HepG2 (cell line): Measurements from ENCODE around the gene TOP1. TPM values are rescaled to one million over a fixed set of nuclear protein-coding genes. Genes with fewer than 3 reads are reported as not detected.

Experiments
- ATF4 ChIP-seq, 2 experiments: fragments of 450-650 bp in 1 of 2; sonication (generic) in 1 of 2; formaldehyde crosslinking; IDR thresholded peaks; 2 replicates each; pipeline versions ENCODE4 v1.5.0 to v1.8.0; 2020 to 2022; ENCODE audit warnings: mild to moderate bottlenecking in 1 of 2, missing genetic modification reagents in 1 of 2
- E2F1 ChIP-seq: sonication (generic); formaldehyde crosslinking; IDR thresholded peaks from 2 replicates; pipeline ENCODE4 v1.5.0; 2020; ENCODE audit warnings: missing genetic modification reagents
- ELK4 ChIP-seq: sonication (generic); formaldehyde crosslinking; IDR thresholded peaks from 2 replicates; pipeline ENCODE4 v1.9.0; 2021; ENCODE audit warnings: missing genetic modification reagents, borderline replicate concordance
- GLI4 ChIP-seq: sonication (generic); formaldehyde crosslinking; IDR thresholded peaks from 2 replicates; pipeline ENCODE4 v1.5.1; 2020; ENCODE audit warnings: missing genetic modification reagents, mild to moderate bottlenecking, moderate library complexity, borderline replicate concordance
- KMT2A ChIP-seq: sonication (generic); formaldehyde crosslinking; IDR thresholded peaks from 2 replicates; pipeline ENCODE4 v1.4.0; 2020; ENCODE audit warnings: missing genetic modification reagents
- MAF1 ChIP-seq: sonication (generic); formaldehyde crosslinking; IDR thresholded peaks from 2 replicates; pipeline ENCODE4 v1.5.0; 2020; ENCODE audit warnings: missing genetic modification reagents, borderline replicate concordance
- MLX ChIP-seq: IDR thresholded peaks from 2 replicates; pipeline ENCODE4 v1.6.1; 2016
- MNT ChIP-seq: fragments of 450-650 bp; IDR thresholded peaks from 2 replicates; pipeline ENCODE4 v1.6.1; 2016
- MYNN ChIP-seq: sonication (generic); formaldehyde crosslinking; IDR thresholded peaks from 2 replicates; pipeline ENCODE4 v1.4.0; 2020; ENCODE audit warnings: mild to moderate bottlenecking, low read depth, missing genetic modification reagents
- RARA ChIP-seq: IDR thresholded peaks from 2 replicates; pipeline ENCODE4 v1.6.1; 2016; ENCODE audit warnings: missing genetic modification reagents, missing compliant biosample characterization
- RNF2 ChIP-seq: fragments of 450-650 bp; conservative IDR thresholded peaks from 2 replicates; pipeline ENCODE4 v1.6.1; 2016; ENCODE audit warnings: low read depth
- SIN3B ChIP-seq: fragments of 150-350 bp; IDR thresholded peaks from 2 replicates; pipeline ENCODE4 v1.6.1; 2014; ENCODE audit warnings: low read length
- TMF1 ChIP-seq: sonication (generic); formaldehyde crosslinking; IDR thresholded peaks from 2 replicates; pipeline ENCODE4 v1.8.1; 2022; ENCODE audit warnings: low read depth, missing genetic modification reagents
- ZFP36 ChIP-seq: fragments of 150-350 bp; IDR thresholded peaks from 2 replicates; pipeline ENCODE4 v1.6.1; 2018; ENCODE audit warnings: borderline replicate concordance, low read length, low read depth; ENCODE audit not compliant: partially characterized antibody
- ZFP37 ChIP-seq: sonication (generic); formaldehyde crosslinking; IDR thresholded peaks from 2 replicates; pipeline ENCODE4 v1.4.0; 2020; ENCODE audit warnings: missing genetic modification reagents, borderline replicate concordance
- ZMAT5 ChIP-seq: sonication (generic); formaldehyde crosslinking; IDR thresholded peaks from 2 replicates; pipeline ENCODE4 v1.5.0; 2020; ENCODE audit warnings: mild to moderate bottlenecking, low read depth, missing genetic modification reagents, borderline replicate concordance
- ZMYM3 ChIP-seq: sonication (generic); formaldehyde crosslinking; IDR thresholded peaks from 2 replicates; pipeline ENCODE4 v1.5.1; 2020; ENCODE audit warnings: mild to moderate bottlenecking, missing genetic modification reagents
- ZNF10 ChIP-seq: sonication (generic); formaldehyde crosslinking; IDR thresholded peaks from 2 replicates; pipeline ENCODE4 v1.4.0; 2020; ENCODE audit warnings: mild to moderate bottlenecking, low read depth, missing genetic modification reagents, borderline replicate concordance
- ZNF513 ChIP-seq: sonication (generic); formaldehyde crosslinking; conservative IDR thresholded peaks from 2 replicates; pipeline ENCODE4 v1.5.0; 2020; ENCODE audit warnings: missing genetic modification reagents
- ZNF792 ChIP-seq: IDR thresholded peaks from 2 replicates; pipeline ENCODE4 v1.6.1; 2016
- ZSCAN20 ChIP-seq: sonication (generic); formaldehyde crosslinking; IDR thresholded peaks from 2 replicates; pipeline ENCODE4 v1.4.0; 2020; ENCODE audit warnings: missing genetic modification reagents, mild to moderate bottlenecking, borderline replicate concordance
- polyA plus RNA-seq, 8 experiments: library from polyadenylated mRNA; depleted of rRNA in 3 of 8; stranded (reverse) in 7 of 8; unstranded in 1 of 8; fragments of >200 nt; fragmentation: Illumina TruSeq in 4 of 8; extraction: Trizol in 4 of 8; gene quantifications; 2 replicates each; pipeline versions ENCODE4 v1.2.1 to v1.2.3, GENCODE V29; 2011 to 2016; ENCODE audit warnings: low read depth in 4 of 8, missing spikeins in 1 of 8, mixed read lengths in 1 of 8; ENCODE audit not compliant: insufficient read depth in 1 of 8
- total RNA-seq, 5 experiments: library from RNA; depleted of rRNA; stranded (reverse); fragments of >200 nt; fragmentation: Illumina TruSeq; extraction: Trizol; gene quantifications; 2 replicates each; pipeline ENCODE4 v1.2.3, GENCODE V29; 2016; ENCODE audit warnings: low read depth in 1 of 5

TOP1 gene
- total and polyA plus RNA-seq, 2 of the 13 experiments (the other 11 are each of a cell fraction or from before 2014, with no cell fraction given) = 10.2 to 19.4 TPM

- TF ChIP-seq ZSCAN20 (CRISPR knock-in tag) (no peak), MNT (no peak), ELK4 (no peak), ZMAT5 (CRISPR knock-in tag) (no peak), RARA (CRISPR knock-in tag) (peak; percentile 51; the same call in 1 of the 2 replicates), MLX (CRISPR knock-in tag) (no peak), SIN3B (no peak), GLI4 (CRISPR knock-in tag) (no peak), ZNF792 (CRISPR knock-in tag) (no peak), TMF1 (CRISPR knock-in tag) (no peak), ZNF513 (no peak), KMT2A (CRISPR knock-in tag) (no peak), ATF4 (CRISPR knock-in tag; IDR thresholded peaks at IDR 0.05) (no peak), ZMYM3 (CRISPR knock-in tag) (0 out of 2 replicates have a peak, but pooled peaks have one; percentile 36), ZFP37 (0 out of 2 replicates have a peak, but pooled peaks have one; percentile 33), RNF2 (no peak), ZFP36 (no peak), E2F1 (CRISPR knock-in tag) (no peak), ZNF10 (CRISPR knock-in tag) (no peak), MYNN (CRISPR knock-in tag) (no peak), MAF1 (CRISPR knock-in tag) (no peak)
Observed at GRCh38 chr20:41151134-41151869, 122.7 kb downstream of the TOP1 start (continued).
